NCI-H460 (cell line): ENCODE data around the gene PTTG2. TPM values are rescaled to one million over a fixed set of nuclear protein-coding genes. Genes with fewer than 3 reads are reported as not detected.

Experiments used
- DNase-seq: peaks from one replicate; pipeline ENCODE4 v3.0.0-alpha.2; 2016; ENCODE audit warnings: low read depth; ENCODE audit errors: extremely low read depth
- total RNA-seq: library from RNA; depleted of rRNA; stranded (reverse); fragments of >200 nt; shearing (Covaris generic); gene quantifications from 2 replicates; pipeline ENCODE4 v1.2.3, GENCODE V29; 2014; rRNA removed

PTTG2 gene
- total RNA-seq, 1 experiment from 2014 or later: not detected

- DNase-seq: no peak
Observed at GRCh38 chr4:38004887-38005286, 44.7 kb downstream of the PTTG2 start.

DNA sequence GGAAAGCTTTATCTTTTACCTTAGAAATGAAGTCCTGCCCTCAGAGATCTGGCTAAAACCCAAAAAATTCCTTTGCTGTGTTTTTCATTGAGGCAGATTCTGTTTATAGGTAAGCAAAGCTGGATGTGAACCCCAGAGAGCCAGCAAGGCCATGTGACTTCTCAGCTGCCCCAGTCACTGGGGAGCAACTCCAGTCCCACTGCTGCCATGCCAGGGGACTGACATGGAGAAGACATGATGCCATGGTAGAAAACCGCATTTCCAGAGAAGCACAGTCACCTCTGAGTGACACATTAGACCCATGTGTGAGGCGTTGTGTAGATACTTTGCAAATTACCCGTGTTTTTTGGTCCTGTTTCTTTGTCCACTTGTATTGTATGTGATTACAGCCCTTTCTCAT is 45.4 kb downstream of the PTTG2 start:
- no peak for DNase-seq

DNA sequence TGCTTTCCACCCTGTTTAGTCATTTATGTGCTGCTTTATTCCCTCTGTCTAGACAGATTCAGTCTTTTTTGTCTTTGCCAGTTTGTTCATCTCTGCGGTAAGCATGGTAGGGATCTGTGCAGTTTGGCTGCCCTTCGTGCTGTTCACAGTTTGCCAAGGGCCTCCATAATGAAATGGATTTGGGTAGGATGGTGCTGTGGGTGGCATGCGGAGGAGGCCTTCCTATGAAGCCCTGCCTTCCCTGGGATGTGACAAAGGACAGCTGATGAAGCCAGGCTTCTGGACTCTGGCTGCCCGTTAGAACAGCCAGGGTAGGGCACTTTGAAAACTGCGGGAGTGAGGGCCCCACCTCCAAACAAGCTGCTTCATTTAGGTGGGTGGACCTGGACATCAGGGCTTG is 47.4 kb downstream of the PTTG2 start:
- DNase-seq: no peak

DNA sequence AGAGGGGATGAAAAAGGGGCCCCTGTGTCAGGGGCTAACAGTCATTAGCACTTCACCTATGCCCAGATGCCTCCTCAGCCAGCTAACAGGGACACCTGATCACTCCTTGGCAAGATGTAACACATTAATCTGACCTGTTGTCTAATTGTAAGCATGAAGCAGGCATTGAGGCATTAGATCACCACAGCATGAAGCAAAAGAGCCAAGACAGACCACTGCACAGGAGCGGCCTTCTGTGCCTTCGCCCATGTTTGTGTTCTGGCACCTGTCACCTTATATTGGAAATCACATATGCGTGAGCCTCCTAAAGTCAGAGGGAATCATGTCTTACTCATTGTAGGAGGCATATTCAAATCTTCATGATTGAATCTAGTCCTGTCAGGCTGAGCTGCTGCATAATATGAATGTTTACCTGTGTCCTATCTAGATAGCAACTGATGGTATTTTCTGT is 48.4 kb downstream of the PTTG2 start:
- DNase-seq: no peak

DNA sequence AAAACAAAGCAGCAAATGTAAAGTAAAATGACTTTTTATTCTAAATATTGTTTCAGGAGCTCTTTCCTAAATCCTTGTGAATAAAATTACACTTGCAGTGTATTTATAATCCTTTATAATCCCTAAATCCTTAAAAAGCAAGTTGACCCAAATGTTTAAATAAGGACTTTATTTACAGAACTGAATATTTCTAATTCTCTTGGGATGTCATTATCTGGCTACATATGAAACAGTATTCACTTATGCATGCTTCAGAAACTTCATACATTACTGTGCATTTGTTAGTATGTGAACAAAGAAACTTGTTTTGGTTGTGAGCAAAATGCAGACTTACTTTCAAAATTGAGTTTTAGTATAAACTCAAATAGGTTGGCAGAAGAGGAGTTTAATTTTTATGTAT is 49.2 kb downstream of the PTTG2 start:
- no peak for DNase-seq

- no peak for DNase-seq
Observed at GRCh38 chr4:38009949-38010348, 49.8 kb downstream of the PTTG2 start.

Other genes with a start within 250 kb of the PTTG2 start
- 27.8 and 30.3 TPM in 2 replicates for gene PGM2, start 133.7 kb upstream of the PTTG2 start, total RNA-seq
- 38.1 and 43.0 TPM in 2 replicates for gene TBC1D1, start 69.3 kb upstream of the PTTG2 start, total RNA-seq